Coronary artery (tissue), 2 donors: ENCODE results near the gene HMGB3.

ENCODE experiments used
- DNase-seq: peaks from one replicate; pipeline ENCODE4 v3.0.0-alpha.2; 2017; ENCODE audit warnings: low spot score
- H3K27ac ChIP-seq, 2 donors: fragments of 200-600 bp; sonication (generic); one replicate each; pipeline ENCODE4 v1.5.1; 2016 to 2019
- H3K4me3 ChIP-seq: fragments of 200-600 bp; sonication (generic); 2 replicates; pipeline ENCODE4 v1.5.1; 2016; ENCODE audit warnings: mild to moderate bottlenecking, moderate library complexity
- CTCF ChIP-seq: fragments of 200-600 bp; sonication (generic); IDR thresholded peaks from one replicate; pipeline ENCODE4 v1.5.1; 2019; ENCODE audit warnings: antibody characterized with exemption

HMGB3 gene

GRCh38 chrX:150975655-150976390, 7.3 kb upstream of the HMGB3 start:
- Histone ChIP-seq H3K27ac (no peak overlapping the region), H3K4me3 (no peak overlapping the region)
- TF ChIP-seq CTCF: no peak
- no peak for DNase-seq

GRCh38 chrX:150977411-150978162, 5.5 kb upstream of the HMGB3 start:
- DNase-seq: no peak
- Histone ChIP-seq H3K27ac (no peak overlapping the region), H3K4me3 (no peak overlapping the region)
- TF ChIP-seq CTCF: no peak

GRCh38 chrX:150980186-150980585, 2.9 kb upstream of the HMGB3 start:
- Histone ChIP-seq H3K27ac (no peak overlapping the region), H3K4me3 (no peak overlapping the region)
- DNase-seq: no peak
- no peak for TF ChIP-seq CTCF

- H3K27ac ChIP-seq: no peak overlapping the region
- TF ChIP-seq CTCF: no peak
- H3K4me3 ChIP-seq: no peak overlapping the region
- DNase-seq: no peak
Measured at GRCh38 chrX:150980711-150981110, 2.4 kb upstream of the HMGB3 start.

GRCh38 chrX:150982235-150982787, 824 bp upstream of the HMGB3 start:
- Histone ChIP-seq H3K27ac (no peak overlapping the region), H3K4me3 (peak overlapping the region; percentile 72)
- no peak for DNase-seq
- TF ChIP-seq CTCF: no peak

- Histone ChIP-seq H3K27ac (no peak overlapping the region), H3K4me3 (peak overlapping the region; percentile 72)
- TF ChIP-seq CTCF: no peak
- no peak for DNase-seq
Measured at GRCh38 chrX:150983521-150984168, 510 bp downstream of the HMGB3 start.
